Neural cell (in vitro differentiated cells): ENCODE measurements around the gene LRMDA.

Source experiments
- EZH2 ChIP-seq: fragments of 200-600, 300-800 bp; shearing (Covaris generic), sonication (generic); IDR thresholded peaks from 2 replicates; pipeline ENCODE4 v1.6.1; 2014; ENCODE audit warnings: antibody characterized with exemption, low read length, borderline replicate concordance, mild to moderate bottlenecking; ENCODE audit not compliant: insufficient read depth, poor library complexity, severe bottlenecking
- MXI1 ChIP-seq: fragments of 450-650 bp; conservative IDR thresholded peaks from 2 replicates; pipeline ENCODE4 v1.6.1; 2014; ENCODE audit warnings: antibody characterized with exemption, mild to moderate bottlenecking; ENCODE audit not compliant: poor library complexity, severe bottlenecking
- POLR2AphosphoS5 ChIP-seq: IDR thresholded peaks from 2 replicates; pipeline ENCODE4 v1.6.1; 2012
- SMC3 ChIP-seq: fragments of 450-650 bp; conservative IDR thresholded peaks from 2 replicates; pipeline ENCODE4 v1.6.1; 2014; ENCODE audit warnings: antibody characterized with exemption, mild to moderate bottlenecking, moderate library complexity; ENCODE audit not compliant: poor library complexity
- TAF1 ChIP-seq: IDR thresholded peaks from 2 replicates; pipeline ENCODE4 v1.6.1; 2012; ENCODE audit warnings: low read depth
- TF ChIP-seq, protein P1 (sequence below): fragments of 450-650 bp; IDR thresholded peaks from 2 replicates; pipeline ENCODE4 v1.5.1; 2014; ENCODE audit warnings: antibody characterized with exemption, mild to moderate bottlenecking, moderate library complexity; ENCODE audit not compliant: poor library complexity, severe bottlenecking

DNA sequence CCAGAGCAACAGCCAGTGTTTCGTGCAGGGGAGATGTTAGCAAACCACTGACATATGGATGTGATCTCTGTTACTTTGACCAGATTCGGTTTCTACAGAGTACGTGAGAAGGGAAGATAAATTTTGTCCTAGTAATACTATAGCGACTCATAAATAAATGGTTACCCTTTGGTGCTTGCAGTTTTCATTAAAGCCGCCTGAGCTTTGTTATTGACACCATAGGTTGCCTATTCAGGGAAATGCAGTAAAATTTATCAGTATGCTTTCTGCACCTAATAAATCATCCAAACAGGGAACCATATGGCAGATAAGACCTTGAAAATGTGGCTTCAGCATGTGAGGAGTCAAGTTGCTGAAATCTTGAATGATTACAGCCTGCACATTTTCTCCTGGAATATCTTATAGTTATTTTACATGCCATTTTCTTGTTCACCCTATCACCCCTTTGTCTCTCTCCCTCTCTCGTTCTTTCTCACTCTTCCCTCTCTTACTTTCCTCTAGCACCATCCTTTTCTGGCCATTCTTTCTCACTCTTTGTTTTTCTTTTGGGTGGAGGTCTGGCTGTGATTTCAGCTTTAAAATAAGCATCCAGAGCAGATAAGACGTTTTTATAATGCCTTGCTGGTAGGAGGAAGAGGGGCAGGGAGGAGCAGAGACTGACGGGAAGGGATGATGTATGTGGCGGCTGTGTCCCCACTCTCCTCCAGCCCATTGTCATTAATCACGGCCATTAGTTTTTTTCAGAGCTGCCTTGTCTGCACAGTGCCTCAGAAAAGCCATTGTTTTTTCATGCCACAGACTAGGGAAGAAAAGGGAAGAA is 182.5 kb downstream of the LRMDA start:
- TF ChIP-seq, protein P1, sequence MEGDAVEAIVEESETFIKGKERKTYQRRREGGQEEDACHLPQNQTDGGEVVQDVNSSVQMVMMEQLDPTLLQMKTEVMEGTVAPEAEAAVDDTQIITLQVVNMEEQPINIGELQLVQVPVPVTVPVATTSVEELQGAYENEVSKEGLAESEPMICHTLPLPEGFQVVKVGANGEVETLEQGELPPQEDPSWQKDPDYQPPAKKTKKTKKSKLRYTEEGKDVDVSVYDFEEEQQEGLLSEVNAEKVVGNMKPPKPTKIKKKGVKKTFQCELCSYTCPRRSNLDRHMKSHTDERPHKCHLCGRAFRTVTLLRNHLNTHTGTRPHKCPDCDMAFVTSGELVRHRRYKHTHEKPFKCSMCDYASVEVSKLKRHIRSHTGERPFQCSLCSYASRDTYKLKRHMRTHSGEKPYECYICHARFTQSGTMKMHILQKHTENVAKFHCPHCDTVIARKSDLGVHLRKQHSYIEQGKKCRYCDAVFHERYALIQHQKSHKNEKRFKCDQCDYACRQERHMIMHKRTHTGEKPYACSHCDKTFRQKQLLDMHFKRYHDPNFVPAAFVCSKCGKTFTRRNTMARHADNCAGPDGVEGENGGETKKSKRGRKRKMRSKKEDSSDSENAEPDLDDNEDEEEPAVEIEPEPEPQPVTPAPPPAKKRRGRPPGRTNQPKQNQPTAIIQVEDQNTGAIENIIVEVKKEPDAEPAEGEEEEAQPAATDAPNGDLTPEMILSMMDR, result no peak
- no peak for TF ChIP-seq MXI1
- TF ChIP-seq TAF1, result no peak
- no peak for TF ChIP-seq EZH2
- no peak for TF ChIP-seq SMC3
- no peak for TF ChIP-seq POLR2AphosphoS5
